Fibroblast of the aortic adventitia (primary cell): ENCODE results near the gene KRTAP16-1. TPM values are rescaled to one million over a fixed set of nuclear protein-coding genes. Genes with fewer than 3 reads are reported as not detected.

ENCODE experiments used
- DNase-seq: peaks from one replicate; pipeline ENCODE4 v3.0.0-alpha.2; 2010; ENCODE audit warnings: low read depth
- H3K4me3 ChIP-seq: 2 replicates; pipeline ENCODE4 v1.5.1; 2011; ENCODE audit warnings: low read depth, mild to moderate bottlenecking, control low read depth, low read length, moderate library complexity
- CTCF ChIP-seq: IDR thresholded peaks from 2 replicates; pipeline ENCODE4 v1.5.1; 2011; ENCODE audit warnings: mild to moderate bottlenecking, low read length, control low read depth, inconsistent platforms; ENCODE audit not compliant: insufficient read depth
- total RNA-seq: library from RNA; depleted of rRNA; stranded (reverse); fragments of >200 nt; gene quantifications from 2 replicates; pipeline ENCODE4 v1.2.3, GENCODE V29; 2012; ENCODE audit warnings: low replicate concordance

KRTAP16-1 gene
- total RNA-seq, 1 donor, result not detected

GRCh38 chr17:41335747-41336146 lies 26.6 kb upstream of the KRTAP16-1 start:
- TF ChIP-seq CTCF, result no peak
- H3K4me3 ChIP-seq, result no peak overlapping the region
- DNase-seq, result no peak

GRCh38 chr17:41334385-41335305 lies 25.5 kb upstream of the KRTAP16-1 start:
- TF ChIP-seq CTCF, result no peak
- DNase-seq, result no peak
- H3K4me3 ChIP-seq, result no peak overlapping the region

GRCh38 chr17:41333836-41334235 lies 24.7 kb upstream of the KRTAP16-1 start:
- no peak for TF ChIP-seq CTCF
- no peak overlapping the region for H3K4me3 ChIP-seq
- no peak for DNase-seq

GRCh38 chr17:41333098-41333497 lies 24.0 kb upstream of the KRTAP16-1 start:
- no peak for TF ChIP-seq CTCF
- no peak overlapping the region for H3K4me3 ChIP-seq

GRCh38 chr17:41332239-41332638 lies 23.1 kb upstream of the KRTAP16-1 start:
- H3K4me3 ChIP-seq, result no peak overlapping the region
- no peak for TF ChIP-seq CTCF
- no peak for DNase-seq

More at GRCh38 chr17:41333098-41333497, 24.0 kb upstream of the KRTAP16-1 start:
- DNase-seq, result no peak

GRCh38 chr17:41331606-41332005 lies 22.5 kb upstream of the KRTAP16-1 start:
- H3K4me3 ChIP-seq, result no peak overlapping the region
- no peak for DNase-seq
- no peak for TF ChIP-seq CTCF
